AG04450 (cell line): ENCODE results near the gene ERP44. TPM values are rescaled to one million over a fixed set of nuclear protein-coding genes. Genes with fewer than 3 reads are reported as not detected.

Experiments used
- CTCF ChIA-PET: fragments of 300-600, 350-600 bp; formaldehyde crosslinking; extraction: SDS; loops from one replicate; lab custom pipeline; 2022; ENCODE audit warnings: antibody characterized with exemption, inconsistent platforms; lab: Charles Lee
- POLR2A ChIA-PET: fragments of 350-600 bp; formaldehyde crosslinking; extraction: SDS; loops from one replicate; lab custom pipeline; 2021; ENCODE audit warnings: antibody characterized with exemption, inconsistent platforms; lab: Yijun Ruan, JAX
- DNase-seq: peaks from one replicate; pipeline ENCODE4 v3.0.0-alpha.2; 2011; ENCODE audit warnings: low read depth, low spot score
- H3K27ac ChIP-seq: one replicate; pipeline ENCODE4 v1.5.1; 2012; ENCODE audit warnings: low read depth, low read length, control low read depth
- H3K27me3 ChIP-seq: one replicate; pipeline ENCODE4 v1.6.0; 2012; ENCODE audit warnings: low read length; ENCODE audit not compliant: control insufficient read depth, insufficient read depth
- H3K4me3 ChIP-seq: 2 replicates; pipeline ENCODE4 v1.5.1; 2011; ENCODE audit warnings: mild to moderate bottlenecking, low read depth, low read length, control low read depth
- H3K9me3 ChIP-seq: 2 replicates; pipeline ENCODE4 v1.5.1; 2012; ENCODE audit warnings: low read length; ENCODE audit not compliant: control insufficient read depth, insufficient read depth
- CTCF ChIP-seq: IDR thresholded peaks from 2 replicates; pipeline ENCODE4 v1.5.1; 2011; ENCODE audit warnings: low read depth, low read length, control low read depth, inconsistent platforms
- polyA plus RNA-seq: library from polyadenylated mRNA; depleted of rRNA; stranded (reverse); fragments of >200 nt; gene quantifications from 2 replicates; pipeline ENCODE4 v1.2.3, GENCODE V29; 2011

ERP44 gene
- polyA plus RNA-seq, 1 experiment: 28.0 TPM

DNA sequence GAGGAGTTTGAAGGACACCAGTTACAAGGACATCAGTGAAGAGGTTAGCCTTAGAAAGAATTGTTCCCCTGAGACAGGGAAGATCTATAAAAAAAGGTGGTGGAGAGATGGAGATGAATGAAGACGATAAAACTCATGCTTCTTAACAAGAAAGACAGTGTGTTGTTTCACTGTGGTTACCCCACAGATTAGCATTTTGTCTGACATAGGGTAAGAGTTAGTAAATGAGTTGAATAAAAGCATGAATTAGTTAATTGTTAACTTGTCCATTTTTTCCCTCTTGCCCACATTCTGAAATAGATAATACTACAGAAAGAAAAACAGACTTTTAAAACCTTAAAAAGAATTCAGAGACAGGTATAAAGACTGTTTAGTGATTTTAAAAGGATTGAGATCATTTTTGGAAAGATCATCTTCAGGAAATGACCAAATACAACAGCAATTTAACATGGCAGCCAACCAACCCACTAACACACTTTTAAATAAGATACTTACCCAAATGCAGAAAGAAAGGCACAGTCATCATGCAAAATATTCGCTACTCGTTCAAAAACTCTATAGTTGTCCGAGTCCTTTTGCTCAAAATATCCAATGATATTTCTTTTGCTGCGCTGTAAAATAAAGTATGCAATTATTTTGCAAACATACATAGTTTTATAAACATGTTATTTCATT, 78.5 kb downstream of the ERP44 start:
- H3K4me3 ChIP-seq: no peak overlapping the region
- no peak for TF ChIP-seq CTCF
- no peak overlapping the region for H3K27ac ChIP-seq
- H3K9me3 ChIP-seq: no peaks in the 10 kb centered on the region
- ChIA-PET POLR2A (no interaction called here), CTCF (no interaction called here)
- DNase-seq: no peak
- H3K27me3 ChIP-seq: no peaks in the 10 kb centered on the region

- ChIA-PET CTCF (interaction anchor here (1.6 kb wide), 1 partner anchor 8 kb away, joined by 4 read pairs; no protein-coding TSS in a partner anchor), POLR2A (no interaction called here)
- no peak overlapping the region for H3K27ac ChIP-seq
These were observed 79.3 kb downstream of the ERP44 start for GRCh38 chr9:100019541-100019940.

GRCh38 chr9:100014846-100015245, 84.0 kb downstream of the ERP44 start:
- DNase-seq: no peak
- ChIA-PET POLR2A (no interaction called here), CTCF (interaction anchor here (1.1 kb wide), 1 partner anchor 35 kb away, joined by 3 read pairs; no protein-coding TSS in a partner anchor)
- H3K27ac ChIP-seq: no peak overlapping the region
- H3K27me3 ChIP-seq: no peaks in the 10 kb centered on the region
- no peak overlapping the region for H3K4me3 ChIP-seq
- no peak for TF ChIP-seq CTCF
- H3K9me3 ChIP-seq: no peaks in the 10 kb centered on the region

More at GRCh38 chr9:100019541-100019940, 79.3 kb downstream of the ERP44 start:
- no peak for TF ChIP-seq CTCF
- Histone ChIP-seq H3K9me3 (no peaks in the 10 kb centered on the region), H3K4me3 (no peak overlapping the region), H3K27me3 (no peaks in the 10 kb centered on the region)
- DNase-seq: no peak

DNA sequence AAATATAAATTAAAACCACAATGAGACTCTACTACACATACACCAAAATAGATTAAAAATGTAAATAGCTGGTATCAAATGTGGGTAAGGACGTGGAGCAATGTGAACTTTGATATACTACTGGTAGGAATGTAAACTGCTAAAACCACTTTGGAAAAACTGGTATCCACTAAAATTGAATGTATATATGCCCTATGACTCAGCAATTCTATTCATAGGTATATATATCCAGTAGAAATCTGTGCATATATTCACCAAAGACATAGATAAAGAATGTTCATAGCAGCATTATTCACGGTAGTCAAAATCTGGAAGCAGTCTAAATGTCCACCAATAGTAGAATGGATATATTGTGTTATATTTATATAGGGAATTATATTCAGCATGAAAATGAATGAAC, 85.2 kb downstream of the ERP44 start:
- peak; percentile 25; the same call in 1 of the 2 replicates for TF ChIP-seq CTCF
- Histone ChIP-seq H3K9me3 (no peaks in the 10 kb centered on the region), H3K27ac (no peak overlapping the region), H3K27me3 (no peaks in the 10 kb centered on the region), H3K4me3 (no peak overlapping the region)
- CTCF ChIA-PET: interaction anchor here (0.6 to 2.0 kb wide), 4 partner anchors 14 to 828 kb away, joined by 3 to 8 read pairs (median 6); no protein-coding TSS in a partner anchor
- POLR2A ChIA-PET: no interaction called here
- no peak for DNase-seq

DNA sequence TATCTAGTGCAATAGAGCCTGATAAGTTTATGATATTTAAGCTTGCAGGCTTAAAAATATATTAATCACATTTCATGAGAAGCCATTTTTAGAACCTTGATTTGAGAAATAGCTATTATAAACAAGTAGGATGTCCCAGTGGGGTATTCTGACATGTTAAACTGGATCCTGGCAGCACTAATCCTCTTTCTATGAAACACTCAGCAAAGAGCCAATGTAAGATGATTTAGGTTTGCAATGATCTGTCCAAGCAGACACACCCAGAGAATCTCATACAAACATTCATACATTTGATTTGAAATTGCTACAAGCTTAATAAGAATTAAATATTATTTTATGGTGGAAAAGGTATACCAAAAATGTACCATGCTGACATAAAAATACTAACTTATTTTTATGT, 86.5 kb downstream of the ERP44 start:
- H3K4me3 ChIP-seq: no peak overlapping the region
- ChIA-PET POLR2A (no interaction called here), CTCF (interaction anchor here (1.0 to 2.0 kb wide), 4 partner anchors 15 to 780 kb away, joined by 3 to 8 read pairs (median 6); no protein-coding TSS in a partner anchor)
- no peaks in the 10 kb centered on the region for H3K27me3 ChIP-seq
- no peak overlapping the region for H3K27ac ChIP-seq
- H3K9me3 ChIP-seq: no peaks in the 10 kb centered on the region
- TF ChIP-seq CTCF: no peak
- no peak for DNase-seq
